ENCODE data around the gene MAN2A2. TPM values are rescaled to one million over a fixed set of nuclear protein-coding genes. Genes with fewer than 3 reads are reported as not detected.

Gene MAN2A2
- total and polyA plus RNA-seq, 9 of the 15 experiments (the other 6 are each of a cell fraction or from before 2014, with no cell fraction given): 7.3 to 151 (median 43.4) TPM

- TF ChIP-seq POLR2G (IDR thresholded peaks at IDR 0.05; ENCODE audit: low read depth, low read length): peak; percentile 93
- no peak for TF ChIP-seq ZNF224 (CRISPR knock-in tag; IDR thresholded peaks at IDR 0.05)
- TF ChIP-seq BRD9 (IDR thresholded peaks at IDR 0.05; ENCODE audit: low read depth, partially characterized antibody): peak; percentile 20
- TF ChIP-seq ETV1 (tag; conservative IDR thresholded peaks at IDR 0.05; ENCODE audit: low read depth): peak; percentile 35
- no peak for TF ChIP-seq CUX1 (CRISPR knock-in tag; IDR thresholded peaks at IDR 0.05)
- TF ChIP-seq SP2 (IDR thresholded peaks at IDR 0.05; ENCODE audit: extremely low read depth, low read depth, low read length, poor library complexity, severe bottlenecking): peak; percentile 81
- peak; percentile 62; the same call in 1 of the 2 replicates for TF ChIP-seq CREB3L1 (IDR thresholded peaks at IDR 0.05; ENCODE audit: borderline replicate concordance, low read depth)
- TF ChIP-seq SLC30A9 (CRISPR knock-in tag; IDR thresholded peaks at IDR 0.05): no peak
- TF ChIP-seq TCF15 (CRISPR knock-in tag; IDR thresholded peaks at IDR 0.05): no peak
- TF ChIP-seq MEF2D (tag; conservative IDR thresholded peaks at IDR 0.05; ENCODE audit: low read depth): no peak
- peak; percentile 87 for TF ChIP-seq TFAP4 (CRISPR knock-in tag; IDR thresholded peaks at IDR 0.05; ENCODE audit: borderline replicate concordance)
- TF ChIP-seq CHD2 (IDR thresholded peaks at IDR 0.05; ENCODE audit: low read depth, low read length): no peak; the same call in 1 of the 2 replicates
- no peak for TF ChIP-seq ZNF551 (CRISPR knock-in tag; IDR thresholded peaks at IDR 0.05)
- peak; percentile 81; the same call in 1 of the 2 replicates for TF ChIP-seq HMGXB4 (CRISPR knock-in tag; IDR thresholded peaks at IDR 0.05)
- TF ChIP-seq FOXM1 (IDR thresholded peaks at IDR 0.05; ENCODE audit: low read depth): no peak
- TF ChIP-seq FOXM1 (CRISPR knock-in tag; IDR thresholded peaks at IDR 0.05; ENCODE audit: low read depth): no peak
- no peak for TF ChIP-seq RBM39 (optimal IDR thresholded peaks at IDR 0.05; ENCODE audit: low read depth, low read length)
These were observed 28.9 kb downstream of the MAN2A2 start, which contains the start of gene HDDC3 (continued) for GRCh38 chr15:90931828-90932659.
